HFFc6 (cell line): ENCODE measurements around the gene KRT86. TPM values are rescaled to one million over a fixed set of nuclear protein-coding genes. Genes with fewer than 3 reads are reported as not detected.

Experiments
- DNase-seq: peaks from one replicate; pipeline ENCODE4 v3.0.0-alpha.2; 2018
- H3K27ac Mint-ChIP-seq: 2 replicates; pipeline ENCODE4 v1.8.0; 2020; ENCODE audit warnings: mild to moderate bottlenecking, mixed read lengths
- H3K27me3 Mint-ChIP-seq: 2 replicates; pipeline ENCODE4 v1.8.0; 2021; ENCODE audit warnings: mild to moderate bottlenecking, moderate library complexity, mixed read lengths; ENCODE audit not compliant: insufficient read depth
- H3K36me3 Mint-ChIP-seq: 2 replicates; pipeline ENCODE4 v1.8.0; 2021; ENCODE audit warnings: low read depth, mixed read lengths
- H3K4me1 Mint-ChIP-seq: 2 replicates; pipeline ENCODE4 v1.8.0; 2020; ENCODE audit warnings: low read depth, mixed read lengths
- H3K4me3 Mint-ChIP-seq: 2 replicates; pipeline ENCODE4 v1.8.0; 2020; ENCODE audit warnings: mild to moderate bottlenecking, moderate library complexity, mixed read lengths
- H3K9me3 Mint-ChIP-seq: 2 replicates; pipeline ENCODE4 v1.8.0; 2020; ENCODE audit warnings: mild to moderate bottlenecking, mixed read lengths
- CTCF ChIP-seq: fragments of 200-600 bp; sonication (generic); IDR thresholded peaks from 2 replicates; pipeline ENCODE4 v1.5.0; 2021; ENCODE audit warnings: antibody characterized with exemption, mild to moderate bottlenecking
- total RNA-seq, 6 experiments: library from RNA; stranded (reverse); fragmentation: NEBNext Ultra II Directional; extraction: Animal tissue kit (Norgen Biotek cat#: 25700); gene quantifications; 2 replicates in 1 of 6; 3 replicates in 5 of 6; pipeline ENCODE4 v1.2.3, GENCODE V29; 2021

KRT86 gene
- total RNA-seq, 6 experiments from 2014 or later: 0.15 to 0.26 (median 0.19) TPM; not detected in 1

- no peaks in the 10 kb centered on the region for H3K9me3 Mint-ChIP-seq
- H3K27me3 Mint-ChIP-seq: peaks cover 2% of the 10 kb centered on the region
- peaks cover 83% of the 10 kb centered on the region for H3K4me1 Mint-ChIP-seq
- peak; percentile 95 for DNase-seq
- H3K36me3 Mint-ChIP-seq: peaks cover 5% of the 10 kb centered on the region; the same call in 1 of the 2 replicates
- H3K27ac Mint-ChIP-seq: peak overlapping the region; percentile 99
- no peak for TF ChIP-seq CTCF
- peak overlapping the region; percentile 76 for H3K4me3 Mint-ChIP-seq
These were observed 6.5 kb downstream of the KRT86 start for GRCh38 chr12:52280796-52281560.

DNA sequence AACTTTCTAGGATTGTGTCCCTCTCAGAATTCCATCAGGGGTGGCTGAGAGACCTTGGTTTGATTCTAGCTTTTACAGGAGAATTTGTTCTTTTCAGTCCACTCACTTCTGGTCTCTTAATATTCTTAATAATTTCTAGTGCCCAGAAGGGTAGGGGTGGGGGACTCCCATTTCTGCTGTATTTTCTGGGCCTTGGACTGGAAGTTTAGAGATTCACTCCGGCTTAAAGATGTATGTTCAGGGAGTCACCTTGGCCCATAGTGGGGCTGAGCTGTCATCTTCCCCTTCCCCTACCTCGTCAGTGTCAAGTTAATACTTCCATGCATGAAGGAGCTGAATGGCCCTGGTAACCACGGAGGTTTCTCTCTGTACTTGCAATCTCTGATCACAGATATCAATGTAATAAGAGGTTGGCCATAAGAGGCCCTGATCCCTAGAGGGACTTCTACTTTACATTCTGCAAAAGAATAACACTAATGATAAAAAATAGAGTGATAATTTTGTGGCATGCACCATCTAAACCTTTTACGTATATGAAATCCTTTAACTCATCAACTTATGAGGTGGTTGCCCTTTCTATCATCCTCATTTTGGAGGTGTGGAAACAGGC is 10.2 kb downstream of the KRT86 start:
- DNase-seq: no peak
- H3K9me3 Mint-ChIP-seq: no peaks in the 10 kb centered on the region
- peak overlapping the region; percentile 63 for H3K27ac Mint-ChIP-seq
- no peak overlapping the region for H3K4me3 Mint-ChIP-seq
- H3K27me3 Mint-ChIP-seq: peaks cover 2% of the 10 kb centered on the region; the same call in 1 of the 2 replicates
- no peak for TF ChIP-seq CTCF
- peaks cover 5% of the 10 kb centered on the region; the same call in 1 of the 2 replicates for H3K36me3 Mint-ChIP-seq
- H3K4me1 Mint-ChIP-seq: peaks cover 85% of the 10 kb centered on the region

GRCh38 chr12:52285172-52285745 is 10.8 kb downstream of the KRT86 start:
- no peak for TF ChIP-seq CTCF
- peaks cover 5% of the 10 kb centered on the region; the same call in 1 of the 2 replicates for H3K36me3 Mint-ChIP-seq
- H3K27me3 Mint-ChIP-seq: peaks cover 2% of the 10 kb centered on the region; the same call in 1 of the 2 replicates
- H3K27ac Mint-ChIP-seq: peak overlapping the region; percentile 63
- H3K4me3 Mint-ChIP-seq: no peak overlapping the region
- peaks cover 79% of the 10 kb centered on the region for H3K4me1 Mint-ChIP-seq
- H3K9me3 Mint-ChIP-seq: no peaks in the 10 kb centered on the region
- peak; percentile 75 for DNase-seq

DNA sequence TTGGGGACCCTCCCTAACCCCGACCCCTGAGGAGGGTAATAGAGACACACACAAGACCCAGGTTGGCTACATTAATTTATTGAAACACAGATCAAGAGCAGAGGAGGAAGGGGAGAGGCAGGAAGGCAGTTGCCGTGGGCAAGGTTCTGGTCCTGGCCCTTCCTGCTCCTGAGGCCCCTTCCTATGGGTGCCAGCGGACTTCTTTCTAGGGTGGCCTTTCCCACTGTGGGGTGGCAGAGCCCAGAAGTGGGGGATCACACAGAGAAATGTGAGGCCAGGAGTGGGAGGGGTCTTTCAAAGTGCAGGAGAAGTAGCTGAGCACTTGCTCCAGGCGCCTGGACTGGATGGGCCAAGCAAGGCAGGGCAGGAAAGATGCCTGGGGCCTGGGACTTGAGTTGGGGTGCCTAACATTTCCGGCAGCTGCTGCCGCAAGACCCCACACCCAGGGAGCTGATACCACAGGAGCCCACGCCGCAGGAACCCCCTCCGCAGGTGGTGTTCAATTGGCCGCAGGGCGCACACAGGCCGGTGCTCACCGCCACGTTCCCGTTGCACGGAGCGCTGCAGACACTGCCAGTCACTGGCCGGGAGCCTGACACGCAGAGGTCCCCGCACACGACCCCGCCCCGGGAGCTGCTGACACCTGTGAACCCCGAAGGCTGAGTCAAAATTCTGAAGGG is 11.5 kb downstream of the KRT86 start:
- Mint-ChIP-seq H3K27me3 (peaks cover 2% of the 10 kb centered on the region; the same call in 1 of the 2 replicates), H3K27ac (peak overlapping the region; percentile 63), H3K4me1 (peaks cover 71% of the 10 kb centered on the region), H3K4me3 (no peak overlapping the region), H3K9me3 (no peaks in the 10 kb centered on the region), H3K36me3 (peaks cover 5% of the 10 kb centered on the region; the same call in 1 of the 2 replicates)
- TF ChIP-seq CTCF: no peak
- DNase-seq: no peak
